IMR-90 (cell line): ENCODE data around the gene ARHGEF12. TPM values are rescaled to one million over a fixed set of nuclear protein-coding genes. Genes with fewer than 3 reads are reported as not detected.

Experiments used
- ATAC-seq: fragments of 200-7000 bp; cut with Tn5 transposase; 2 replicates; pipeline ENCODE4 v1.9.1; 2020; ENCODE audit warnings: low read depth, mild to moderate bottlenecking, moderate library complexity
- BruUV-seq: library from RNA; stranded (reverse); fragments of 400-500 nt; replicated peaks from 2 replicates; lab custom pipeline; 2021; lab: Mats Ljungman, UMichigan
- CTCF ChIA-PET: fragments of 300-600 bp; formaldehyde crosslinking; extraction: SDS; loops from one replicate; lab custom pipeline; 2021; ENCODE audit warnings: antibody characterized with exemption; lab: Yijun Ruan, JAX
- POLR2A ChIA-PET: fragments of 300-600 bp; sonication (Branson Sonifier 250); formaldehyde crosslinking; loops from one replicate; lab custom pipeline; 2022; ENCODE audit warnings: antibody characterized with exemption; ENCODE audit not compliant: unreplicated experiment; lab: Charles Lee
- DNase-seq: peaks from one replicate; pipeline ENCODE4 v3.0.0; 2013
- H2AFZ ChIP-seq: replicated peaks from 2 replicates; pipeline ENCODE3; 2013; ENCODE audit warnings: low read length, mild to moderate bottlenecking; ENCODE audit not compliant: poor library complexity
- H2AK5ac ChIP-seq: 2 replicates; pipeline ENCODE4 v1.6.1; 2013; ENCODE audit warnings: low read depth, low read length, inconsistent platforms
- H2AK9ac ChIP-seq: replicated peaks from 2 replicates; pipeline ENCODE3; 2013; ENCODE audit warnings: mild to moderate bottlenecking, low read depth, low read length, moderate library complexity; ENCODE audit not compliant: poor library complexity
- H2BK120ac ChIP-seq: 2 replicates; pipeline ENCODE4 v1.6.1; 2013; ENCODE audit warnings: low read depth, low read length, inconsistent platforms
- H2BK15ac ChIP-seq: 3 replicates; pipeline ENCODE4 v1.6.1; 2013; ENCODE audit warnings: low read depth, low read length, inconsistent platforms
- H2BK20ac ChIP-seq: 2 replicates; pipeline ENCODE4 v1.6.1; 2013; ENCODE audit warnings: low read depth, mild to moderate bottlenecking, inconsistent platforms, low read length, moderate library complexity
- H2BK5ac ChIP-seq: 2 replicates; pipeline ENCODE4 v1.6.1; 2013; ENCODE audit warnings: mild to moderate bottlenecking, low read depth, low read length, inconsistent platforms; ENCODE audit not compliant: poor library complexity, severe bottlenecking
- H3K14ac ChIP-seq: replicated peaks from 2 replicates; pipeline ENCODE4 v1.6.1; 2013; ENCODE audit warnings: low read depth, low read length, inconsistent platforms
- H3K18ac ChIP-seq: 2 replicates; pipeline ENCODE4 v1.6.1; 2013; ENCODE audit warnings: low read depth, low read length, control low read depth
- H3K23ac ChIP-seq: 2 replicates; pipeline ENCODE4 v1.6.1; 2013; ENCODE audit warnings: low read depth, low read length, inconsistent platforms
- H3K27ac ChIP-seq: 2 replicates; pipeline ENCODE4 v1.5.1; 2013; ENCODE audit warnings: mild to moderate bottlenecking, control low read depth, low read length; ENCODE audit not compliant: insufficient read depth
- H3K27me3 ChIP-seq: 2 replicates; pipeline ENCODE4 v1.6.1; 2013; ENCODE audit warnings: low read length; ENCODE audit not compliant: control insufficient read depth, insufficient read depth
- H3K36me3 ChIP-seq: 2 replicates; pipeline ENCODE4 v1.6.1; 2013; ENCODE audit warnings: low read length, mixed read lengths; ENCODE audit not compliant: control insufficient read depth, insufficient read depth
- H3K4ac ChIP-seq: 2 replicates; pipeline ENCODE4 v1.6.1; 2013; ENCODE audit warnings: low read depth, low read length, inconsistent platforms
- H3K4me1 ChIP-seq: 2 replicates; pipeline ENCODE4 v1.6.1; 2013; ENCODE audit warnings: low read length, mixed read lengths; ENCODE audit not compliant: control insufficient read depth, insufficient read depth
- H3K4me2 ChIP-seq: 2 replicates; pipeline ENCODE4 v1.6.1; 2013; ENCODE audit warnings: low read depth, mild to moderate bottlenecking, control low read depth, low read length, moderate library complexity
- H3K4me3 ChIP-seq: 2 replicates; pipeline ENCODE4 v1.5.1; 2013; ENCODE audit warnings: low read depth, mild to moderate bottlenecking, control low read depth, low read length, moderate library complexity; ENCODE audit not compliant: insufficient read depth
- H3K56ac ChIP-seq: 2 replicates; pipeline ENCODE4 v1.6.1; 2013; ENCODE audit warnings: low read length, inconsistent platforms; ENCODE audit not compliant: insufficient read depth; ENCODE audit errors: extremely low read depth
- H3K79me1 ChIP-seq, 2 experiments: 2 replicates each; pipeline ENCODE4 v1.6.1; 2013; ENCODE audit warnings: low read length in 2 of 2, inconsistent platforms in 1 of 2, low read depth in 1 of 2
- H3K9ac ChIP-seq: 2 replicates; pipeline ENCODE4 v1.6.1; 2013; ENCODE audit warnings: low read depth, low read length, control low read depth
- H3K9me1 ChIP-seq: 2 replicates; pipeline ENCODE4 v1.6.1; 2013; ENCODE audit warnings: low read length, inconsistent platforms; ENCODE audit not compliant: insufficient read depth
- H3K9me3 ChIP-seq: 2 replicates; pipeline ENCODE4 v1.6.1; 2013; ENCODE audit warnings: low read length; ENCODE audit not compliant: control insufficient read depth, insufficient read depth
- H4K20me1 ChIP-seq: 2 replicates; pipeline ENCODE4 v1.6.1; 2013; ENCODE audit warnings: low read length, inconsistent platforms; ENCODE audit not compliant: insufficient read depth
- H4K5ac ChIP-seq: 2 replicates; pipeline ENCODE4 v1.6.1; 2013; ENCODE audit warnings: mild to moderate bottlenecking, low read depth, low read length, control low read depth
- H4K8ac ChIP-seq, 2 experiments: 2 replicates each; pipeline ENCODE4 v1.6.1; 2013; ENCODE audit warnings: low read depth in 2 of 2, low read length in 2 of 2, control low read depth in 1 of 2, inconsistent platforms in 1 of 2
- H4K91ac ChIP-seq: 2 replicates; pipeline ENCODE4 v1.6.1; 2013; ENCODE audit warnings: low read depth, low read length, inconsistent platforms; ENCODE audit not compliant: insufficient read depth
- CHD1 ChIP-seq: IDR thresholded peaks from 2 replicates; pipeline ENCODE4 v1.6.1; 2012; ENCODE audit warnings: low read depth, low read length, improper control_type of control experiment
- ELK1 ChIP-seq: fragments of 150-350 bp; IDR thresholded peaks from 2 replicates; pipeline ENCODE4 v1.6.1; 2016; ENCODE audit warnings: low read depth, mild to moderate bottlenecking, low read length, moderate library complexity, borderline replicate concordance
- FOS ChIP-seq: fragments of 150-350 bp; IDR thresholded peaks from 2 replicates; pipeline ENCODE4 v1.6.1; 2016; ENCODE audit warnings: low read depth, low read length
- MAZ ChIP-seq: IDR thresholded peaks from 2 replicates; pipeline ENCODE4 v1.6.1; 2012; ENCODE audit warnings: low read depth, mild to moderate bottlenecking, low read length, improper control_type of control experiment, moderate library complexity, borderline replicate concordance
- MXI1 ChIP-seq: IDR thresholded peaks from 2 replicates; pipeline ENCODE4 v1.6.1; 2012; ENCODE audit warnings: low read depth, mild to moderate bottlenecking, low read length, moderate library complexity, borderline replicate concordance
- POLR2A ChIP-seq: IDR thresholded peaks from 2 replicates; pipeline ENCODE4 v1.6.1; 2012; ENCODE audit warnings: mild to moderate bottlenecking, low read depth, low read length
- USF2 ChIP-seq: fragments of 150-350 bp; IDR thresholded peaks from 2 replicates; pipeline ENCODE4 v1.6.1; 2017; ENCODE audit warnings: mild to moderate bottlenecking, antibody characterized with exemption, low read length, low read depth
- WGBS, 2 experiments: methylation state at CpG; one replicate each; pipeline versions ENCODE4 v1.1.5 to v1.1.7; 2013; ENCODE audit warnings: missing lambda C conversion rate in 2 of 2; ENCODE audit not compliant: insufficient read length in 1 of 2; ENCODE audit errors: extremely low coverage in 2 of 2; 5-methylcytosine and 5-hydroxymethylcytosine counted together
- dilution Hi-C: fragments of 300-500 bp; cut with HindIII; formaldehyde crosslinking; loops from one replicate; pipeline ENCODE4 v1.14.3; 2018; ENCODE audit warnings: low sequenced_read_pairs; ENCODE audit not compliant: unreplicated experiment
- in situ Hi-C: fragments of 300-500 bp; cut with MboI; formaldehyde crosslinking; loops from 3 replicates; pipeline ENCODE4 v1.14.3; 2019; ENCODE audit warnings: low sequenced_read_pairs, inconsistent platforms, mixed read lengths
- intact Hi-C: fragments of 100-400 bp; cut with micrococcal nuclease; formaldehyde crosslinking; loops from 2 replicates; pipeline ENCODE4 v1.10.0; 2022
- polyA plus RNA-seq, 3 experiments: library from polyadenylated mRNA; depleted of rRNA; stranded (reverse); fragments of >200 nt; gene quantifications; 2 replicates each; pipeline ENCODE4 v1.2.3, GENCODE V29; 2012; ENCODE audit warnings: low replicate concordance in 1 of 3
- total RNA-seq: library from RNA; depleted of rRNA; stranded (reverse); fragments of >200 nt; gene quantifications from 2 replicates; pipeline ENCODE4 v1.2.3, GENCODE V29; 2012

ARHGEF12 gene
- total and polyA plus RNA-seq, 2 of the 4 experiments (the other 2 are of a cell fraction): 25.5 to 115 TPM

- in situ Hi-C loops: no loop called here
- Histone ChIP-seq H3K27me3 (no peaks in the 10 kb centered on the region), H3K36me3 (no peaks in the 10 kb centered on the region), H4K8ac (no peak overlapping the region), H4K91ac (no peak overlapping the region), H3K4me2 (peak overlapping the region; percentile 64; the same call in 1 of the 2 replicates), H4K20me1 (peaks cover 8% of the 10 kb centered on the region; the same call in 1 of the 2 replicates), H3K9me1 (0 out of 2 replicates have a peak, but pooled peaks cover under 1% of the 10 kb centered on the region), H2BK5ac (peak overlapping the region; percentile 70), H2AFZ (no peak overlapping the region), H3K27ac (peak overlapping the region; percentile 26; the same call in 1 of the 2 replicates), H3K9me3 (no peaks in the 10 kb centered on the region), H3K4me3 (no peak overlapping the region), H3K9ac (no peak overlapping the region), H2AK9ac (no peak overlapping the region), H3K56ac (no peak overlapping the region), H3K14ac (0 out of 2 replicates have a peak overlapping the region, but pooled peaks have one; percentile 27), H3K23ac (no peak overlapping the region), H4K5ac (no peak overlapping the region), H2AK5ac (no peak overlapping the region), H2BK15ac (no peak overlapping the region), H3K18ac (peak overlapping the region; percentile 38; the same call in 1 of the 2 replicates), H2BK120ac (no peak overlapping the region), H3K4ac (no peak overlapping the region), H2BK20ac (no peak overlapping the region), H3K79me1 (peaks cover 12 to 52% of the 10 kb centered on the region in 2 experiments), H3K4me1 (peaks cover 5% of the 10 kb centered on the region)
- ATAC-seq (peak; percentile 59), DNase-seq (peak; percentile 18)
- no CpG with 5 or more reads among the region's 5 CpGs for WGBS, 2 experiments
- intact Hi-C loops: no loop called here
- POLR2A ChIA-PET: no interaction called here
- dilution Hi-C loops: no loop called here
- BruUV-seq: no TSS peak
- TF ChIP-seq ELK1 (no peak), CHD1 (no peak), POLR2A (no peak), MXI1 (no peak), FOS (no peak), USF2 (no peak), MAZ (no peak)
- CTCF ChIA-PET: interaction anchor here (0.9 kb wide), 1 partner anchor 19 kb away, joined by 3 read pairs; no protein-coding TSS in a partner anchor
Observed at GRCh38 chr11:120409655-120410054, 73.4 kb downstream of the ARHGEF12 start.
